Upper lobe of right lung (tissue), 1 donor: ENCODE data around the gene EYA2. TPM values are rescaled to one million over a fixed set of nuclear protein-coding genes. Genes with fewer than 3 reads are reported as not detected.

Source experiments
- ATAC-seq: fragments of 200-7000 bp; cut with Tn5 transposase; one replicate; pipeline ENCODE4 v1.9.1; 2020; ENCODE audit warnings: mild to moderate bottlenecking, moderate library complexity
- DNase-seq: peaks from one replicate; pipeline ENCODE4 v3.0.0-alpha.2; 2020
- H3K27ac ChIP-seq: fragments of 200-600 bp; one replicate; pipeline ENCODE4 v1.8.0; 2022
- H3K27me3 ChIP-seq: fragments of 200-600 bp; one replicate; pipeline ENCODE4 v1.8.0; 2022; ENCODE audit warnings: mild to moderate bottlenecking
- H3K36me3 ChIP-seq: fragments of 200-600 bp; one replicate; pipeline ENCODE4 v1.8.0; 2022
- H3K4me1 ChIP-seq: fragments of 200-600 bp; one replicate; pipeline ENCODE4 v1.8.0; 2022
- H3K4me3 ChIP-seq: fragments of 200-600 bp; one replicate; pipeline ENCODE4 v1.8.0; 2022; ENCODE audit warnings: mild to moderate bottlenecking
- H3K9me3 ChIP-seq: fragments of 200-600 bp; one replicate; pipeline ENCODE4 v1.8.0; 2022
- intact Hi-C: fragments of 100-400 bp; cut with DNase I; formaldehyde crosslinking; loops from one replicate; pipeline ENCODE4 v1.11.0; 2022
- total RNA-seq: library from RNA; stranded (reverse); fragmentation: NEBNext Ultra II Directional; extraction: Animal tissue kit (Norgen Biotek cat#: 25700); gene quantifications from one replicate; pipeline ENCODE4 v1.2.1, GENCODE V29; 2021
- TF ChIP-seq, protein P1 (sequence below): fragments of 200-600 bp; IDR thresholded peaks from one replicate; pipeline ENCODE4 v1.8.0; 2022; ENCODE audit warnings: antibody characterized with exemption
- donor health status: DM: no; HTN: yes; CAD: no; lungs with severe emphysema.

The EYA2 gene
- total RNA-seq, 1 donor from 2014 or later: 1.8 TPM

DNA sequence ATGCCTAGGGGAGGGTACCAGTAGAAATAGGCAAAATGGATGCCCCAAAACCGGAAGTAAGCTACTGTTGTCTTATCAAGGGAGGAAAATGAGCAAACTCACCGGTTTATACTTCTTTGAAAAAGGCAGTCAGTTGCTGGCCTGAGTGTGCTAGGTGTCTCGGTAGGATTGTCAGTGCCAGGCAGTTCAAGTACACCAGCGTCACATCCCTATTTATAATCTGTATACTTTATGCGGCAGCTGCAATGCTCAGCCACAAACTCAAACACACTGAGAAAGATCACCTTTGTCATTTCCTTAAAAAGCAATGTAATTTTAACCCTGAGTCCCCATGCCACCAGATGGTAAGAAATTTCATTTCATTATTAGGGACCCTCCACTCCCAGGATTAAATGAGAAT lies 196.2 kb downstream of the EYA2 start:
- Histone ChIP-seq H3K27me3 (no peaks in the 10 kb centered on the region), H3K4me1 (no peaks in the 10 kb centered on the region), H3K4me3 (no peak overlapping the region), H3K9me3 (peaks cover 5% of the 10 kb centered on the region), H3K27ac (no peak overlapping the region), H3K36me3 (no peaks in the 10 kb centered on the region)
- no peak for ATAC-seq
- DNase-seq: no peak
- intact Hi-C loops: no loop called here
- TF ChIP-seq, protein P1, sequence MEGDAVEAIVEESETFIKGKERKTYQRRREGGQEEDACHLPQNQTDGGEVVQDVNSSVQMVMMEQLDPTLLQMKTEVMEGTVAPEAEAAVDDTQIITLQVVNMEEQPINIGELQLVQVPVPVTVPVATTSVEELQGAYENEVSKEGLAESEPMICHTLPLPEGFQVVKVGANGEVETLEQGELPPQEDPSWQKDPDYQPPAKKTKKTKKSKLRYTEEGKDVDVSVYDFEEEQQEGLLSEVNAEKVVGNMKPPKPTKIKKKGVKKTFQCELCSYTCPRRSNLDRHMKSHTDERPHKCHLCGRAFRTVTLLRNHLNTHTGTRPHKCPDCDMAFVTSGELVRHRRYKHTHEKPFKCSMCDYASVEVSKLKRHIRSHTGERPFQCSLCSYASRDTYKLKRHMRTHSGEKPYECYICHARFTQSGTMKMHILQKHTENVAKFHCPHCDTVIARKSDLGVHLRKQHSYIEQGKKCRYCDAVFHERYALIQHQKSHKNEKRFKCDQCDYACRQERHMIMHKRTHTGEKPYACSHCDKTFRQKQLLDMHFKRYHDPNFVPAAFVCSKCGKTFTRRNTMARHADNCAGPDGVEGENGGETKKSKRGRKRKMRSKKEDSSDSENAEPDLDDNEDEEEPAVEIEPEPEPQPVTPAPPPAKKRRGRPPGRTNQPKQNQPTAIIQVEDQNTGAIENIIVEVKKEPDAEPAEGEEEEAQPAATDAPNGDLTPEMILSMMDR: no peak

DNA sequence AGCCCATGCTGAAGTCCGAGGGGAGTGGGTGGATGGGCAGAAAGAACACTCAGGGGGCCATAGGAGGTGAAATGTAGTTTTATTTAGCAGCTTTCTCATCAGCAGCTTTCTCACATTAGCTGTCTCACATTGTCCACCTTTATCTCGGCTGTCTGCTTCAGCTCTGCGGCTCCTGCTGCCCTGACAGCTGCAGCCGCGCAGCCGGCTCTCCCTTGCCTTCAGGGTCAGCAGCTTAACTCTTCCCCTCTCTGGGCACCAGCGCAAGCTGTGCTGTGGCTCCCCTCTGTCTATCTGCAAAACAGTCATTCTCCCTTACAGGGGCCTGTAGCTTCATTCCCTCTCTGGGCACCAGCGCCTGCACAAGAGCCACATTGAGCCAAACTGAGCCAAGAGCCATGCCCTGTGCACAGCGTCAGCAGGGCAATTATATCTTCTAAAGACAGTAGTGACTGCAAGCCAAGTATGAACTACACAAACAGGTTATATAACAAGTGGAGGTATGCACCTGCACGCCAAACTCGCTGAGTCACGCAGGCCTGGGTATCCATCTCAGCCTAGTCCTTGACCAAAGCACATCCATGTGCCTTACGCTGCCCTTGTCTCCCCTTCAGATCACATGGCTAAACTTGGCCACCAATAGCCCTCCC lies 198.8 kb downstream of the EYA2 start:
- Histone ChIP-seq H3K9me3 (peaks cover 7% of the 10 kb centered on the region), H3K27ac (no peak overlapping the region), H3K4me1 (no peaks in the 10 kb centered on the region), H3K27me3 (no peaks in the 10 kb centered on the region), H3K4me3 (no peak overlapping the region), H3K36me3 (no peaks in the 10 kb centered on the region)
- ATAC-seq (no peak), DNase-seq (no peak)
- TF ChIP-seq, protein P1: no peak
- intact Hi-C loops: no loop called here

DNA sequence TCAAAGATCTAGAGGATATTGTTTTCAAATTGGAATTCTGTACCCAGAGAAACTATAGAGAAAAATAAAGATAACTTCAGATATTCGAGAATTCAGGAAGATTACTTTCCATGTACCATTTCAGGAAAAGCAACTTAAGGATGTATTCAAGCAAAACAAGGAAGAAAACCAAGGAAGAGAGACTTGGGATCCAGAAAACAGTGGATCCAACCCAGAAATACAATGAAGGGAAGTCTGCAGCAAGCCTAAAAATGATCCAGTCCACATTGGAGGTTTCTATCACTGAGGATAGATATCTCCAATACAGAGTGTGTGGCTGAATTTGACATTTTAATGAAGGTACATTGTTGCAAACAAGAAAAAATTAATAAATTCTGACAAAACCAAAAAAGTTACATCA lies 201.0 kb downstream of the EYA2 start:
- intact Hi-C loops: no loop called here
- TF ChIP-seq, protein P1: no peak
- no peaks in the 10 kb centered on the region for H3K4me1 ChIP-seq

DNA sequence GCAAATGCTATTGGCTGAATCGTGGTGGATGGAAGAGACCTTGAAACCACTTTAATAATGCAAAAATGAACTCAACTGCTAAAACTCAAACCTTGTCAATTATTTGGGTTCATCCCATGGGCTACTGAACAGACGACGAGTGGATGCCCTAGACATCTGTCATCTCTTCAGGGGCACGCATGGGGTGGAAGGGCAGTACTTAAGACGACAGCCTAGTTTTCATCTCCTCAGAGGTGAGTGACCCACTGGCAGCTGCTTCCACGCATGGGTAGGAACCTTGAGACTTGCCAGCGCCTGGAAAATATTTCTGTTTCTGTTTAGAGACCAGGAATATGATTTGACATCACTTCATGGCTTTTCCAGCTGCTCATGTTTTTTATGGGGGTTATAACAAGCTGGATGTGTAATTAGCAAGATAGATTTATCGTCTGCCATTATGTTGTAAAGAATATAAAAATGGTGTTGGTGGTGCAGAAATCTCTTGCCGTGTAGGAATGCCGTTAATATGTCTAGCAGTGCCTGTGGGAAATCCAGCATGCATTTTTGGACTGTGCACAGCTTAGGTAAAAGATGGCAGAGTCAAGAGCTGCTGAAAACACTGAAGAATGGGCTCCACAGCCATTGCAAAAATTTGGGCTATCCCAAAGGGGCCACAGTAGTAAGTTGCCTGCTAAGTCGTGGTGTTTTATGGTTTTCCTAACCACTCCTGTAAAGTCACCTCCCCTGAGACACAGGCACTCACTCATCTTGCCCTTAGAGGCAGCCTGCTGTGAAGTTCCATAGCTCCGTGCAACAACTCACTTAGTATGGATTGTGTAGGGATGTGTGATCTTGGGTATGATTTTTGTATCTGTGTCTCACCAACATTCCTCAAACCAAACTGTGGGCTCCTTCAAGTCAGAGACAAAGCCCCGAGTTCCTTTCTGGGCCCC lies 203.3 kb downstream of the EYA2 start:
- no peak overlapping the region for H3K27ac ChIP-seq
- TF ChIP-seq, protein P1: no peak
- H3K36me3 ChIP-seq: no peaks in the 10 kb centered on the region
- DNase-seq: no peak
- ATAC-seq: no peak
- intact Hi-C loops: no loop called here
- peaks cover 7% of the 10 kb centered on the region for H3K9me3 ChIP-seq
- H3K27me3 ChIP-seq: peaks cover 4% of the 10 kb centered on the region
- H3K4me3 ChIP-seq: no peak overlapping the region
- H3K4me1 ChIP-seq: no peaks in the 10 kb centered on the region

More for the DNA sequence above, 201.0 kb downstream of the EYA2 start:
- no peaks in the 10 kb centered on the region for H3K36me3 ChIP-seq
- no peak overlapping the region for H3K27ac ChIP-seq
- no peak for DNase-seq
- ATAC-seq: no peak
- no peak overlapping the region for H3K4me3 ChIP-seq
- H3K9me3 ChIP-seq: peaks cover 7% of the 10 kb centered on the region
- no peaks in the 10 kb centered on the region for H3K27me3 ChIP-seq

DNA sequence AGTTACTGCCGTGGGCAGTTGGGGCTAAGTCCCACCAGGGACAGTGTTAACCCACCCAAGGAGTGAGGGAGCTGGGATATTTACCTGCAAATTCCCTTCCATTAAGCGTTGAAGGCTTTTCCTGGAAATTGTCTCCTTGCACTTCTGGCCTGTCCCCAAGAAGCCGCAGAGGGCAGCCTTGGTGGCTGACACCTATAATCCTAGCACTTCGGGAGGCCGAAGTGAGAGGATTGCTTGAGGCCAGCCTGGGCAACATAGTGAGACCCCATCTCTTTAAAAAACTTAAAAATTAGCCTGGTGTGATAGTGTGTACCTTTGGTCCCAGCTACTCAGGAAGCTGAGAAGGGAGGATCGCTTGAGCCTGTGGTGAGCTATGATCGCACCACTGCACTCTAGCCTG lies 204.4 kb downstream of the EYA2 start:
- Histone ChIP-seq H3K9me3 (peaks cover 7% of the 10 kb centered on the region), H3K27ac (no peak overlapping the region), H3K36me3 (no peaks in the 10 kb centered on the region), H3K27me3 (peaks cover 4% of the 10 kb centered on the region), H3K4me3 (no peak overlapping the region), H3K4me1 (no peaks in the 10 kb centered on the region)
- intact Hi-C loops: no loop called here
- DNase-seq: no peak
- ATAC-seq: no peak
- TF ChIP-seq, protein P1: no peak
